Smooth muscle cell of bladder (primary cell): ENCODE measurements around the gene WNT16. TPM values are rescaled to one million over a fixed set of nuclear protein-coding genes. Genes with fewer than 3 reads are reported as not detected.

ENCODE experiments used
- total RNA-seq: library from RNA; depleted of rRNA; stranded (reverse); fragments of >200 nt; gene quantifications from 2 replicates; pipeline ENCODE4 v1.2.3, GENCODE V29; 2014

Gene WNT16
- total RNA-seq = 0.14 TPM in 1 of 2 replicates, not detected in the other

GRCh38 chr7:121328508-121329190 lies at the start of gene WNT16:
Gene WNT16 (plus strand): TSS chr7:121329000. CDS start chr7:121329293, 293 bp downstream.

Other genes starting within 250 kb of the WNT16 start
- 48.1 and 117 TPM in 2 replicates for gene FAM3C, start 67.3 kb downstream of the WNT16 start, total RNA-seq